Muscle of leg (tissue), 11 donors: ENCODE results near the gene RRBP1. TPM values are rescaled to one million over a fixed set of nuclear protein-coding genes. Genes with fewer than 3 reads are reported as not detected.

Experiments used
- DNase-seq: peaks from one replicate; pipeline ENCODE4 v3.0.0; 2013
- H3K27ac ChIP-seq: one replicate; pipeline ENCODE4 v1.5.1; 2013; ENCODE audit warnings: mild to moderate bottlenecking, low read length, control low read depth
- H3K27me3 ChIP-seq: one replicate; pipeline ENCODE4 v1.6.1; 2013; ENCODE audit warnings: low read length; ENCODE audit not compliant: control insufficient read depth, insufficient read depth
- H3K36me3 ChIP-seq: one replicate; pipeline ENCODE4 v1.6.1; 2013; ENCODE audit warnings: low read length; ENCODE audit not compliant: control insufficient read depth, insufficient read depth
- H3K4me1 ChIP-seq: one replicate; pipeline ENCODE4 v1.6.1; 2013; ENCODE audit warnings: low read length; ENCODE audit not compliant: control insufficient read depth, insufficient read depth
- H3K4me3 ChIP-seq: one replicate; pipeline ENCODE4 v1.5.1; 2013; ENCODE audit warnings: low read length, control low read depth
- H3K9me3 ChIP-seq: replicated peaks from 2 replicates; pipeline ENCODE4 v1.6.1; 2013; ENCODE audit warnings: low read depth, low read length; ENCODE audit not compliant: control insufficient read depth
- WGBS: methylation state at CpG from one replicate; pipeline ENCODE4 v1.1.5; 2013; ENCODE audit warnings: missing lambda C conversion rate; ENCODE audit not compliant: insufficient coverage; 5-methylcytosine and 5-hydroxymethylcytosine counted together
- polyA plus RNA-seq, 8 donors: library from polyadenylated mRNA; unstranded; fragments of 120-200 nt; gene quantifications; one replicate each; pipeline versions ENCODE4 v1.2.1 to v1.2.3, GENCODE V29; 2013; ENCODE audit warnings: inconsistent platforms in 1 of 8, low replicate concordance in 1 of 8; ENCODE audit not compliant: insufficient read length in 8 of 8, insufficient read depth in 1 of 8
- total RNA-seq: library from RNA; stranded (reverse); fragments of 120-200 nt; gene quantifications from one replicate; pipeline ENCODE4 v1.2.4, GENCODE V29; 2013

RRBP1 gene
- total and polyA plus RNA-seq, 9 donors, result 99.5 to 178 (median 134) TPM

DNA sequence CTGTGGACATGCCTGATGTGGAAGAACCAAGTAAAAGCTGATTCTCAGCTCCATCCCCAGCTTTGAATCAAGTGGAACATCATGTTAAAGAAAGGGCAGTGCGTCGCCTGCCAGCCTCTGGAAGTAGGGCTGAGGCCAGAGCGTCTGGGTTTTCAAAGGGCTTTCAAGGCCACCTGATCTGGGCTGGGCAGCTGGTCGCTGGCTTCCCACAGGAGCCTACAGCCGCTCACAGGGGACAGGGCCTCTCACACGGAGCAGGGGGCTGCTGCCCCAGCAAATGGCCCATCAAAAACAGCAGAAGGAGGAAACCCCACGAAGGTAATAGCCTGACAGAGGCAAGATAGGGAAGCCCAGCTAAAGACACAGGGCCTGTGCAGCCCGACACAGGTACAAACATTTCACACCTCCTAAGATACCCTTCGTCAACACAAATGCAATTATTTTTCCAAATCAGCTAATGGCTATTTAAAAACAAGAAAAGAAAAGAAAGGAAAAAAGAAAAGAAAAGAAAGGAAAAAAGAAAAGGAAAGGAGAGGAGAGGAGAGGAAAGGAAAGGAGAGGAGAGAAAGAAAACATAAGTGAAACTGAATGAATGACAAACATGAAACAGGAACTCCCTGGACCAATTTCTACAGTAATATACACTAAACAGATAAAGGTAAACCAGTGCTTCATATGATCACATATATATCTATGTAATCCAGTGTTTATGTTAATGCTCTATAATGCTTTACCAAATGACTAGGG lies 24.8 kb downstream of the RRBP1 start:
- no peak overlapping the region for H3K27ac ChIP-seq

GRCh38 chr20:17655865-17656479 lies 26.1 kb downstream of the RRBP1 start:
- peaks cover 28% of the 10 kb centered on the region for H3K4me1 ChIP-seq
- H3K36me3 ChIP-seq, result peaks cover 57% of the 10 kb centered on the region
- no peak overlapping the region for H3K4me3 ChIP-seq
- no peak for DNase-seq
- H3K27me3 ChIP-seq, result no peaks in the 10 kb centered on the region
- WGBS, result 68% methylated on average over 11 of the region's 11 CpGs
- no peak overlapping the region for H3K27ac ChIP-seq
- H3K9me3 ChIP-seq, result peaks cover 5% of the 10 kb centered on the region

More for the DNA sequence above, 24.8 kb downstream of the RRBP1 start:
- no peak for DNase-seq
- Histone ChIP-seq H3K36me3 (peaks cover 56% of the 10 kb centered on the region), H3K4me1 (peaks cover 28% of the 10 kb centered on the region), H3K9me3 (peaks cover 5% of the 10 kb centered on the region), H3K27me3 (no peaks in the 10 kb centered on the region), H3K4me3 (no peak overlapping the region)
- 27% methylated on average over 6 of the region's 9 CpGs for WGBS

DNA sequence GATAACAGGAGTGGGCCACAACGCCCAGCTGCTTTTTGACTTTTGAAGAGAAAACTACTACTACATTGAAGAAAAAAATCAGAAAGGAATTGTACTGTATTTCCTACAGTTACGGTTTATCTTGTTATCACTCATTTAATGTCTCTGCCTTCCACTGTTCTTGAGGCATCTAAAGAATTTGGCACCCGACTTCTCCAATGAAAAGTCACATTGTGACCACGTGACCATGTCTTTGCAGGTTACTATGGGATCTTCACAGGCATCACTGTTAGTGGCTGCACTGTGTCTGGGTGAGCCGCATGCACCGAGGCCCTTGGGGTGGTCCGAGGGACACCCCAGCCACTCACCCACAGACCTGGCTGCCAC lies 26.8 kb downstream of the RRBP1 start:
- no peak for DNase-seq
- H3K9me3 ChIP-seq, result peaks cover 5% of the 10 kb centered on the region
- no peak overlapping the region for H3K27ac ChIP-seq
- no peak overlapping the region for H3K4me3 ChIP-seq
- 53% methylated on average over 3 of the region's 7 CpGs for WGBS
- H3K27me3 ChIP-seq, result no peaks in the 10 kb centered on the region
- peaks cover 57% of the 10 kb centered on the region for H3K36me3 ChIP-seq
- H3K4me1 ChIP-seq, result peaks cover 26% of the 10 kb centered on the region

GRCh38 chr20:17654649-17655285 lies 27.3 kb downstream of the RRBP1 start:
- Histone ChIP-seq H3K4me3 (no peak overlapping the region), H3K9me3 (peaks cover 5% of the 10 kb centered on the region), H3K27ac (no peak overlapping the region), H3K27me3 (no peaks in the 10 kb centered on the region), H3K4me1 (peaks cover 29% of the 10 kb centered on the region), H3K36me3 (peaks cover 55% of the 10 kb centered on the region)
- DNase-seq, result peak; percentile 59
- WGBS, result 58% methylated on average over 5 of the region's 7 CpGs

DNA sequence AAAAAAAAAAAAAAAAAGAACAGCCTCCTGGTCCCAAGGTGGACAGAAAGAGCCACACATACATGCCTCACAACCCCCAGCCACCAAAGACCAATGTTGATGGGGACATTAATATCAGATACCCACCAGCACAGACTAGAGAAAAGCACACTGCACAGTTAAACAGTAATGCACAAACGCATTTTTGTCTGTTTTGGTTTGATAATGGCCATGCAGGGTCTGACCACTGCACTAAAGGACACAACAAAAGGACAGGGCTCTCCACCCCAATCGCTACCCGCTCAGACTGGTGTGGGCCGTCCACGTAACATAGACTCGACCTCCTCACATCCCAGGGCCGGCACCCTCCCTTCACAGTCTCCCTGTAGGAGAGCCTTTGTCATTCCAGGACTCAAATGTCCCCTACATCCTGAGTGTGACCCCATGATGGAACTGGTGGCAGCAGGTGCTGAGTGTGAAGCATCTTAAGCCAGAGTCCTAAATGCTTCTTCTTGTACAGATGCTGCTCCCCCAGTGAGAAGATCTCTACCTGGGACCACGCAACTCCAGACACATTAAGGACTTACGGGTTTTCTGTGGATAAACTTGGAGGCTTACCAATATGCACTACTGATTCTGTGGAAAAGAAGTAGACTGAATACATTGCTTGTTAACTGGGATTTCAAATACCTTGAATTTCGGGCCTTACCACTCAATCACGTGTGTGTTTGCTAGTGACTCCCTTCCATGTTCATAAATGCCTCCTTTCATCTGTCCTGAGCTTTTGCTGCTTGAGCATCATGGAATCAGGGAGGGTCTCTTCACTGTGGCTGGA lies 28.0 kb downstream of the RRBP1 start:
- Histone ChIP-seq H3K4me3 (no peak overlapping the region), H3K27ac (no peak overlapping the region), H3K36me3 (peaks cover 54% of the 10 kb centered on the region), H3K9me3 (peaks cover 5% of the 10 kb centered on the region), H3K27me3 (no peaks in the 10 kb centered on the region), H3K4me1 (peaks cover 35% of the 10 kb centered on the region)
- no peak for DNase-seq
- 81% methylated on average over 4 of the region's 11 CpGs for WGBS

DNA sequence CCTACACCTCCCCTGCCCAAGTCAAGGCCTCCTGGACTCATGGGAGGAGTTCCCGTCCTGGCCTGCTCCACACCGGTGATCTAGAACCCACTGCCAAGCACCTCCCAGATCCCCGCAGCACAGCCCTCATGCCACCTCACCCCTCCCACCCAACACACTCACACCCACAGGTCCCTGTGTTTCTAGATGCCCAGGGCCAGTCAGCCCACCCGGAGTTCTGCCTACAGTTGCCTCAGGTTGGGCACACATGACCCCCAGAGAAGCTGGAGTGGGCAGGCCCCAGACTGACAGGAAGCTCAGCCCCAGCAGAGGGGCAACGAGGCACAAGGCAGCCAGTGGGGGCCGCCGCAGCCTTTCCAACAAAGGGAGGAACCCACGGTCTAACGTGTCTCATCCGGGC lies 29.6 kb downstream of the RRBP1 start:
- H3K27me3 ChIP-seq, result no peaks in the 10 kb centered on the region
- peaks cover 42% of the 10 kb centered on the region for H3K36me3 ChIP-seq
- peaks cover 50% of the 10 kb centered on the region for H3K4me1 ChIP-seq
- H3K9me3 ChIP-seq, result no peaks in the 10 kb centered on the region
- no peak overlapping the region for H3K27ac ChIP-seq
- no peak for DNase-seq
- WGBS, result 66% methylated on average over 6 of the region's 10 CpGs
- no peak overlapping the region for H3K4me3 ChIP-seq

- Histone ChIP-seq H3K4me1 (peaks cover 51% of the 10 kb centered on the region), H3K27ac (no peak overlapping the region)
- 36% methylated on average over 1 of the region's 2 CpGs for WGBS
Observed at GRCh38 chr20:17651760-17652388, 30.2 kb downstream of the RRBP1 start.

DNA sequence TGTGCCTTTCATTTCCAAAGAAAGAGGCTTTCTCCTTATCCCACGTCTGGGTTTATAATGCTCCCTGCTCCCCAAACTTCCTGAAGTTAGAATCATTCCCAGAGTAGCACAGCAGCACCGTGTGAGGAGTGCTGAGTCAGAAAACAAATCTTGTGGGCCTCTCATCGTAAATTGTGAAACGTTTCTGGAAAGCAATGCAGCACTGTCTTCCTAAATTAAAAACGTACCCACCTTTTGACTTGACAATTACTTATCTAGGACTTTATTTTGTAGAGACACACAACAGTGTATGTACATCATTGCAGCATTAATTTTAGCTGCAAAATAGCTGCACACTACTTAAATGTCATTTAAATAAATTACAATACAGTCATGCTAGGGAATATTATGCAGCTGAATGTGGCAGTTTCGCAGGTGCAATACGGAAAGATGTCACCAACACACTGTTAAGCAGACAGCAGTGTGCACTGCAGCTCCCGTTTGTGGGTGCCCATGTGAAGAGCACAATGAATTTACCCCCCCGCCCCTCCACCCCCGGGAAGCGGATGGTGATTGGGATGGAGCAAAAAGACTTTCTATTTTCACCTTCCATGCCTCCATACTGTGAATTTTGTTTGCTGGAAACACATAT lies 30.8 kb downstream of the RRBP1 start:
- Histone ChIP-seq H3K4me3 (no peak overlapping the region), H3K27ac (no peak overlapping the region), H3K27me3 (no peaks in the 10 kb centered on the region), H3K4me1 (peaks cover 58% of the 10 kb centered on the region), H3K36me3 (peaks cover 39% of the 10 kb centered on the region), H3K9me3 (no peaks in the 10 kb centered on the region)
- 0% methylated on average over 1 of the region's 11 CpGs for WGBS
- DNase-seq, result no peak

More at GRCh38 chr20:17651760-17652388, 30.2 kb downstream of the RRBP1 start:
- Histone ChIP-seq H3K4me3 (no peak overlapping the region), H3K27me3 (no peaks in the 10 kb centered on the region), H3K36me3 (peaks cover 38% of the 10 kb centered on the region), H3K9me3 (no peaks in the 10 kb centered on the region)
- DNase-seq, result no peak

DNA sequence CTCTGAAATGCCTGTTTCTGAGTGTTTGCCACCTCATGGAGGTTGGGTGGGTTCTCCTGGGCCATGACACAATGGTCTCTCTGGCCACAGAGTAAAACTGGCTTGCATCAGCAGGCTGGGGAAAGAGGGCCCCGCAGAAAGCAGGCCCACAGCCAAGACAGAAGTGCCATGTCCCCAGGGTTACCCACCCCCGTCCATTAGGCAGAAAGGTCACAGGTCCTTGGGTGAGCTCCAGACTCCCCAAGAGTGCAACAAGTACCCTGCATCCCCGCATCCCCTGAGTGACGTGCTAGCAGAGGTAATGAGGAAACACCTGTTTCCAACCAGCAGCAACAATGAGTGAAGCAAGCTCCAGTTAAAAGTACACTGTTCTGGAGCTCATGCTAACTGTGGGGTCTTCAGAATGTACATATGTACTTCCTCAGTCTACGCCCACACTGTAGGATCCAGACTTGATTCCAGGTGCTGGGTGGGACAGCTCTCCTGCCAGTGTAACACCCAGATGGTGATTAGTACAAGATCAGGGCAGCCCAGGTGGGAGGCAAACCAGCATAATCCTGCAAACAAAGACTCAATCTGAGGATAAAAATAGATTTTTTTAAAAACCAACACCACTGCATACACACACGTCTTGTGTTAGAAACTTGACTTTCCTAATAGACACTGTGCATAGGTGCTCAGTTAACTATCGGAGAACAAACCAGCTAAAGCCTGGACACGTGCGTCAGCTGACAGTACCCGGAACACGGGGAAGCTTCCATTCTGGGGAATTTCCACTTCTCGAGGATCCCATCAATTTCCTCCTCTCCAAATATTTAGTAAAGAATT lies 31.5 kb downstream of the RRBP1 start:
- Histone ChIP-seq H3K4me3 (no peak overlapping the region), H3K4me1 (peaks cover 65% of the 10 kb centered on the region), H3K36me3 (peaks cover 39% of the 10 kb centered on the region), H3K9me3 (no peaks in the 10 kb centered on the region), H3K27me3 (no peaks in the 10 kb centered on the region), H3K27ac (no peak overlapping the region)
- WGBS, result 52% methylated on average over 7 of the region's 12 CpGs
- no peak for DNase-seq
